Heart left ventricle (tissue), 16 donors: ENCODE measurements around the gene NCK2. TPM values are rescaled to one million over a fixed set of nuclear protein-coding genes. Genes with fewer than 3 reads are reported as not detected.

Experiments
- ATAC-seq, 4 donors: fragments of 200-7000 bp; cut with Tn5 transposase; one replicate each; pipeline ENCODE4 v1.9.1; 2020 to 2022; ENCODE audit warnings: moderate library complexity in 4 of 4, mild to moderate bottlenecking in 3 of 4, moderate number of reproducible peaks in 1 of 4
- DNase-seq, 5 donors: peaks; one replicate each; pipeline ENCODE4 v3.0.0-alpha.2; 2020
- H3K27ac ChIP-seq, 12 donors: fragments of 200-600 bp; sonication (generic) in 4 of 12; one replicate each; pipeline versions ENCODE4 v1.5.0 to v1.8.0; 2016 to 2022; ENCODE audit warnings: mild to moderate bottlenecking in 2 of 12
- H3K27me3 ChIP-seq, 9 donors: fragments of 200-600 bp; sonication (generic) in 2 of 9; one replicate each; pipeline versions ENCODE4 v1.5.1 to v1.8.0; 2016 to 2022; ENCODE audit warnings: mild to moderate bottlenecking in 3 of 9
- H3K36me3 ChIP-seq, 9 donors: fragments of 200-600 bp; sonication (generic) in 2 of 9; one replicate each; pipeline versions ENCODE4 v1.5.0 to v1.8.0; 2018 to 2022; ENCODE audit warnings: mild to moderate bottlenecking in 2 of 9
- H3K4me1 ChIP-seq, 12 donors: fragments of 200-600 bp; sonication (generic) in 4 of 12; one replicate each; pipeline versions ENCODE4 v1.5.0 to v1.8.0; 2016 to 2022; ENCODE audit warnings: mild to moderate bottlenecking in 3 of 12
- H3K4me3 ChIP-seq, 12 donors: fragments of 200-600 bp; sonication (generic) in 4 of 12; one replicate each; pipeline versions ENCODE4 v1.5.0 to v1.8.0; 2017 to 2022; ENCODE audit warnings: mild to moderate bottlenecking in 9 of 12, moderate library complexity in 4 of 12
- H3K9me3 ChIP-seq, 12 donors: fragments of 200-600 bp; sonication (generic) in 4 of 12; one replicate each; pipeline versions ENCODE4 v1.5.0 to v1.8.0; 2016 to 2022; ENCODE audit warnings: mild to moderate bottlenecking in 1 of 12
- CTCF ChIP-seq, 12 donors: fragments of 200-600 bp; sonication (generic) in 4 of 12; IDR thresholded peaks; one replicate each; pipeline versions ENCODE4 v1.5.0 to v1.8.0; 2018 to 2022; ENCODE audit warnings: antibody characterized with exemption in 12 of 12, mild to moderate bottlenecking in 5 of 12
- POLR2A ChIP-seq, 2 donors: fragments of 450-650 bp; IDR thresholded peaks; one replicate each; pipeline ENCODE4 v1.6.1; 2017; ENCODE audit warnings: antibody characterized with exemption in 2 of 2, mild to moderate bottlenecking in 2 of 2, moderate library complexity in 2 of 2
- WGBS, 4 donors: extraction: QIAGEN DNeasy Blood & Tissue Kit in 2 of 4; methylation state at CpG; one replicate each; pipeline versions ENCODE4 v1.1.5 to v1.1.7; 2013 to 2018; 5-methylcytosine and 5-hydroxymethylcytosine counted together
- intact Hi-C, 10 donors: fragments of 100-400 bp; cut with DNase I; formaldehyde crosslinking; loops; one replicate each; pipeline versions ENCODE4 v1.11.1 to v1.14.2; 2022
- polyA plus RNA-seq, 2 donors: library from polyadenylated mRNA; stranded (reverse); fragments of 200-250 nt; gene quantifications; one replicate each; pipeline ENCODE4 v1.2.3, GENCODE V29; 2013
- total RNA-seq, 9 donors: library from RNA; depleted of rRNA in 2 of 9; stranded (reverse); fragments of >200 nt in 2 of 9; fragmentation: NEBNext Ultra II Directional in 3 of 9; extraction: Animal tissue kit (Norgen Biotek cat#: 25700) in 3 of 9; gene quantifications; one replicate each; pipeline versions ENCODE4 v1.1.0 to v1.2.4, GENCODE V29; 2016 to 2023
- donor health status: ischemic (EF 13 %, LVEDD 7.1; RV severe dilation, severe dysfunction).
- donor health status: healthy with polysubstance abuse.
- donor health status: DM: no; HTN: yes; CAD: no.
- donor health status: DM: no; HTN: no; CAD: no.
- donor health status: ischemic (EF 25% LVEDD 6.9; RV normal size, moderate dysfunction).
- donor health status: ischemic (EF 25% LVEDD 5.7; RV mildly dilated, moderate dysfunction).
- donor health status: healthy.
- donor health status: DM: yes; HTN: yes; CAD: no.
- donor health status: ischemic (EF 35%, LVEDD 5.7; RV mildly dilated, moderate dysfunction).
- donor health status: nonischemic (EF 11% LVEDD 7.7; RV severe dilation, severe dysfunction).
- donor health status: DM: yes; HTN: yes; CAD: no.
- donor health status: PGD.
- donor health status: ischemic (EF 29% LVEDD 5.4; RV normal size, mild dysfunction).
- donor health status: nonischemic (EF 23%, LVEDD 6.1; RV moderate dilation, normal function).

The NCK2 gene
- total and polyA plus RNA-seq, 11 donors = 22.6 to 54.2 (median 33.4) TPM

- no peaks in the 10 kb centered on the region for H3K27me3 ChIP-seq
- peak in 11 of 12 donors; percentile 11 to 51 (median 40) for TF ChIP-seq CTCF (IDR thresholded peaks at IDR 0.05)
- TF ChIP-seq POLR2A (IDR thresholded peaks at IDR 0.05) = no peak
- H3K4me1 ChIP-seq = peaks cover 0 to 19% (median 0%) of the 10 kb centered on the region in 12 donors
- H3K36me3 ChIP-seq = no peaks in the 10 kb centered on the region
- no peak for DNase-seq
- no peak overlapping the region for H3K4me3 ChIP-seq
- intact Hi-C loops = loop anchor here in 4 of 10 donors (10.0 kb wide), 4 partner anchors 95 to 165 kb away; a partner anchor contains a TSS
- peaks cover 0 to 24% (median 11%) of the 10 kb centered on the region in 12 donors for H3K9me3 ChIP-seq
- H3K27ac ChIP-seq = peak overlapping the region in 6 of 12 donors; percentile 11 to 67 (median 47)
- peak in 1 of 4 donors; percentile 11 for ATAC-seq
Observed at GRCh38 chr2:105919826-105920225, 175.1 kb downstream of the NCK2 start.

- TF ChIP-seq POLR2A (IDR thresholded peaks at IDR 0.05) (no peak), CTCF (IDR thresholded peaks at IDR 0.05) (no peak)
- Histone ChIP-seq H3K36me3 (no peaks in the 10 kb centered on the region), H3K27me3 (no peaks in the 10 kb centered on the region), H3K9me3 (peaks cover 0 to 10% (median 0%) of the 10 kb centered on the region in 12 donors), H3K27ac (no peak overlapping the region), H3K4me3 (no peak overlapping the region), H3K4me1 (peaks cover 0 to 29% (median 9%) of the 10 kb centered on the region in 12 donors)
- ATAC-seq (no peak), DNase-seq (no peak)
- 79 to 88% (median 81%) methylated on average over 6 of the region's 6 CpGs for WGBS, 4 donors
- intact Hi-C loops = loop anchor here in 3 of 10 donors (10.0 kb wide), 3 partner anchors 91 to 151 kb away; a partner anchor contains a TSS
Observed at GRCh38 chr2:105924271-105924670, 179.6 kb downstream of the NCK2 start.

GRCh38 chr2:105924932-105925331 lies 180.2 kb downstream of the NCK2 start:
- intact Hi-C loops = loop anchor here in 4 of 10 donors (5.0 to 10.0 kb wide), 4 partner anchors 90 to 150 kb away; a partner anchor contains a TSS

GRCh38 chr2:105925390-105925789 lies 180.7 kb downstream of the NCK2 start:
- TF ChIP-seq CTCF (IDR thresholded peaks at IDR 0.05) (no peak), POLR2A (IDR thresholded peaks at IDR 0.05) (no peak)
- Histone ChIP-seq H3K27ac (no peak overlapping the region), H3K27me3 (no peaks in the 10 kb centered on the region), H3K4me1 (peaks cover 0 to 29% (median 6%) of the 10 kb centered on the region in 12 donors), H3K9me3 (peaks cover 0 to 10% (median 0%) of the 10 kb centered on the region in 12 donors), H3K4me3 (no peak overlapping the region), H3K36me3 (no peaks in the 10 kb centered on the region)
- WGBS, 4 donors = 89 to 92% (median 91%) methylated on average over 6 of the region's 6 CpGs
- ATAC-seq (no peak), DNase-seq (no peak)
- intact Hi-C loops = loop anchor here in 4 of 10 donors (5.0 to 10.0 kb wide), 4 partner anchors 89 to 149 kb away; a partner anchor contains a TSS

More at GRCh38 chr2:105924932-105925331, 180.2 kb downstream of the NCK2 start:
- H3K9me3 ChIP-seq = peaks cover 0 to 10% (median 0%) of the 10 kb centered on the region in 12 donors
- TF ChIP-seq POLR2A (IDR thresholded peaks at IDR 0.05) (no peak), CTCF (IDR thresholded peaks at IDR 0.05) (no peak)
- no peak overlapping the region for H3K27ac ChIP-seq
- H3K27me3 ChIP-seq = no peaks in the 10 kb centered on the region
- no peak overlapping the region for H3K4me3 ChIP-seq
- WGBS, 4 donors = 89 to 99% (median 96%) methylated on average over 3 of the region's 3 CpGs
- peaks cover 0 to 29% (median 6%) of the 10 kb centered on the region in 12 donors for H3K4me1 ChIP-seq
- H3K36me3 ChIP-seq = no peaks in the 10 kb centered on the region
- DNase-seq (no peak), ATAC-seq (no peak)
